Activated naive CD4-positive, alpha-beta T cell treated with anti-CD3 and anti-CD28 coated beads, Interleukin-2, amount 50 U/mL, for 16 hours (primary cell): ENCODE data around the gene TFF2.

ENCODE experiments used
- DNase-seq: peaks from one replicate; pipeline ENCODE4 v3.0.0-alpha.2; 2020

TFF2 gene

DNA sequence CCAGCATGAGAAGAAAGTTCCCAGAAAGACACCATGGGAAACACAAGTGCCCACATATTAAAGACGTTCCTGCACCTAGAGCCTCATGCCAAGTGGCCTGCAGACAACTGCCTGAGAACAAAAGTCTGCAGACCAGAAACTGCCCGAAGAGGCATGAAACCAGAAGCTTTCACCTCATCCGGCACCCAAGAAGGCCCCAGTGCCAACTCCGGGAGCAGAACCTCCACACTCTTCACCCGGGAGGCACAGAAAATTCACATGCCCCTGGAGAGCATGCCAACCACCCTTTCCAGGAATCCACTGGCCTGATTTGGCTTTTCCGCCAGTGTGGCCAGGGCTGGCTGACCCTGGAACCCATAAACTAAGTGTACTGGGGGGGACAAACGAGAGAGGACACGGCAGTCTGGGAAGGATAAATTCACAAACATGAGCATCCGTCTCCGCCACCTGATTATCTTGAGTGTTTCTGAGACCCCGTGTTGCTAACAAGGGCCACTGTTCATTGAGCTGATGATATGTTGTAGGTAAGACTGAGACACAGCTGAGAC, 6.8 kb downstream of the TFF2 start:
- no peak for DNase-seq

DNA sequence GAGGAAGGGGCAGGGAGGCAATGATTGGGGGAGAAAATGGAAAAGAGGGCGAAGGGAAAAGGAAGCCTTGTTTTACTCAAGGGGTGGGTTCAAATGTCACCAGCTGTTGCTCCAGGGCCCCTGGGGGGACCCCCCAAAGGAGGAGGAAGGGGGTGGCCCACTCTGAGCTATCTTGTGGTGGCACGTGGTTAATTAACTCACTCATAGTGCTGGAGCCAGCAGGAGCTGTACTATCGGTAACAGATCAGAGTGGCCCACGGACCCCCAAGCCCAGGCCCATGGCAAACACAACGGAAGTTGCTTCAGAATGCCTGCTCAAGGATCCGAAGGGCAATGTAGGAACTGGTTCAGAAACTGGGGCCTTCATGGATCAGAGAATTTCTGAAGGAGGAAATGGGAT, 7.2 kb downstream of the TFF2 start:
- DNase-seq = no peak

DNA sequence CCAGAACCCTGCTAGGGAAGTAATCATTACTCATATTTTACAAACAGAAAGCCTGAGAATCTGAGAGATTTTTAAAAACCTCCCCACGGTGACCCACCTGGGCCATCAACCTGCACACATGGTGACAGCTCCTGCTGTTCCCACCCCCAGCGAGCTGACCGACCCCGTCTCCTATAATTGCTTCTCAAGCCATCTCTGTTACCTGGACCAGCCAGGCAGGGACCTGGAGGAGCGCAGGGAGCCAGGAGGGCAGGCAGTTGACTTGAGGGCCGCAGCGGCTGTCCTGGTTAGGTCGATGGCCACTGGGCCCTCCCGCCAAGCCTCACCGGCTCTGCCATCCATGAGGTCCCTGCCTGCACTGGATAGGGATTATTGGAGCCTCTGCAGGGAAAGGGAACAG, 7.7 kb downstream of the TFF2 start:
- no peak for DNase-seq

DNA sequence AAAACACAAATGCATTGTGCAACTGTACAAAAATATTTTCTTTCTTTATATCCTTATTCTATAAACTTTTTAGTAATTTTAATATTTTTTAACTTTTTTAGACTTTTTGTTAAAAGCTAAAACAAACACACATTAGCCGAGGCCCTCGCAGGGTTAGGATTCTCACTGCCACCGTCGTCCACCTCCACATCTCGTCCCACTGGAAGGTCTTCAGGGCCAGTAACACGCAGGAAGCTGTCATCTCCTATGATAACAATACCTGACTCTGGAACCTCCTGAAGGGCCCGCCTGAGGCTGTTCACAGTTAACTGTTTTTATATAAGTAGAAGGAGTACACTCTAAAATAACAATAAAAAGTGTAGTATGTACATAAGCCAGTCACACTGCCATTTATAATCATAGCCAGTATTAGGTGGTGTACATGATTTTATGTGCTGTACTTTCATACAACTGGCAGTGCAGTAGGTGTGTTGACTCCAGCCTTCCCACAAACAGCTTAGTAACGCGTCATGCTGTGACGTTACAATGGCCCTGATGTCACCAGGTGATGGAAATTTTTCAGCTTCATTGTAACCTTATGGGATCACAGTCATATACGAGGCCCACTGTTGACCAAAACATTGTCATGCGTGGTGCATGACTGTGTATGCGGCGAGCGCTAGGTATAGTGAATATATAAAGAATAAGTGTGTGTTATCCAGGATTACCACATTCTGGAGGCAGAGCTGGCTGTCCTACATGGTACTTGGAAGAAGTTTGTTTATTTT, 8.8 kb downstream of the TFF2 start:
- DNase-seq = no peak

DNA sequence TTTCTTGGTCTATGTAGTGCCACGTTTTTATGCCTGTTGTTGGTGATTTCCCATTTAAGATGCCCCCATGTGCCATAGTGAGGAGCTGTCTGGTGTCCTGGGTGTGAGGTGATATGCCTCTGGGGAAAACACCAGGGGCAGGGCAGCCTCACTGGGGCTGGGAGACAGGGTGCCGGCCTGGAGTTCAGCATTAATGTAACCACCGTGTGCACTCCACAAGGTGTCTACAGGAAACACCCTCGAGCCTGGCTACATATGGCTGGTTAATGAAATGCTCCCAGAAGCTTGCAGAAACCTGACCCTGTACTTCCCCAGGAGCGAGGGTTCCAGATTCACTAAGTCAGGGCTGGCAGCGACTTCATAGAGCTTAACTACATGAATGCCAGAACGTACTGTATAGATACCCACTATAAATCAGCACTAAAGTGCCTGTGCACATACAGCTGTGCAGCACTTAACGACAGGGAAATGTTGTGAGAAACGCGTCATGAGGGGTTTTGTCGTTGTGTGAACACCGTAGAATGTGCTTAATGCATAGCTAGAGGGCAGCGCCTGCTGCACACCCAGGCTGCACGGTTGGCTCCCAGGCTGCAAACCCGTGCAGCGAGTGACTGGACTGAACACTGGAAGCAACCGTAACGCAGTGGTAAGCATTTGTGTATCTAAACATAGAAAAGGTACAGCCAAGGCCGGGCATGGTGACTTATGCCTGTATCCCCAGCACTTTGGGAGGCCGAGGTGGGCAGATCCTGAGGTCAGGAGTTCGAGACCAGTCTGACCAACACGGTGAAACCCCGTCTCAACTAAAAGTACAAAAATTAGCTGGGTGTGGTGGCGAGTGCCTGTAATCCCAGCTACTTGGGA, 10.4 kb downstream of the TFF2 start:
- DNase-seq = no peak

DNA sequence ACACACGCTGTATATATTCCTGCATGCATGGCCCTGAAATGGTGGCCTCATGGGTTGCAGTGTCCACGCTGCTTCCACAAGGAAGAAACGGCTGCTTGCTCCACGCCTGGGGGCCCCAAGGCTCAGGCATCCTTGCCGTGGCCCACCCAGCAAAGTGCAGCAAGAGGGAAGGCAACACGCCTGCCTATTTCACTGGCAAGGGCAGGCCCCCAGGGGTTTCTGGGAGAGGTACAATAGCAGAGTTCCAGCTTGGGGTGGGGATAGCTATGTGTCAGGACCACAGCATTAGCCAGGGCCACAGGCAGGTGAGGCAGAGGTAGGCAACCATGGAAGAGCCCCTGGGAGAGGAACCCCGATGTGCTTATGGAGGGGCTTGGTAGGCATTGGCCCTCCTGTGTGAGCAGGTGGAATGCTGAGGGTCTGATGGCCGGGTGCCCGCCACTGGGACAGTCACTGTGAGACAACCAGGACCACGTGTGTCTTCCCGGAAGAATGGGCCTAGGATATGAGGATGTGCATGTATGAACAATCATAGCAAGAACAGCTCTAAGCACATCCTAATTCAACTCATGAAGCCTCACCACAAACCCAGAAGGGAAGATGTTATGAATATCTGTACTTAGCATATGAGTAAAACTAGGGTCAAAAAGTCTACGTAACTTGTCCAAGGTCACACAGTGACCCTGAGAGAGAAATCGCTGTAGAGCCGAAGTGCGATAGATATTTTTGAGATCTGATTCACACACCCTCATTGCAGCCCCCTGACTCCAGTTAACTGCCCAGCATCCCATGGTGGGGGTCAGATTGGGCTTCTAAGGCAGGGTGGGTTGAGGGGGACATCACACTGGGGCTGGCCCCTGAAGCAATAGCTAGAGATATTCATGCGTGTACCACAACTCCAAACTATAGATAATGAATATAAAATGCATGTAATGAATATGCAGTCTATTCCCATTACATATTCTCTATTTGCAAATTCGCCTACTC, 11.8 kb downstream of the TFF2 start:
- no peak for DNase-seq

DNA sequence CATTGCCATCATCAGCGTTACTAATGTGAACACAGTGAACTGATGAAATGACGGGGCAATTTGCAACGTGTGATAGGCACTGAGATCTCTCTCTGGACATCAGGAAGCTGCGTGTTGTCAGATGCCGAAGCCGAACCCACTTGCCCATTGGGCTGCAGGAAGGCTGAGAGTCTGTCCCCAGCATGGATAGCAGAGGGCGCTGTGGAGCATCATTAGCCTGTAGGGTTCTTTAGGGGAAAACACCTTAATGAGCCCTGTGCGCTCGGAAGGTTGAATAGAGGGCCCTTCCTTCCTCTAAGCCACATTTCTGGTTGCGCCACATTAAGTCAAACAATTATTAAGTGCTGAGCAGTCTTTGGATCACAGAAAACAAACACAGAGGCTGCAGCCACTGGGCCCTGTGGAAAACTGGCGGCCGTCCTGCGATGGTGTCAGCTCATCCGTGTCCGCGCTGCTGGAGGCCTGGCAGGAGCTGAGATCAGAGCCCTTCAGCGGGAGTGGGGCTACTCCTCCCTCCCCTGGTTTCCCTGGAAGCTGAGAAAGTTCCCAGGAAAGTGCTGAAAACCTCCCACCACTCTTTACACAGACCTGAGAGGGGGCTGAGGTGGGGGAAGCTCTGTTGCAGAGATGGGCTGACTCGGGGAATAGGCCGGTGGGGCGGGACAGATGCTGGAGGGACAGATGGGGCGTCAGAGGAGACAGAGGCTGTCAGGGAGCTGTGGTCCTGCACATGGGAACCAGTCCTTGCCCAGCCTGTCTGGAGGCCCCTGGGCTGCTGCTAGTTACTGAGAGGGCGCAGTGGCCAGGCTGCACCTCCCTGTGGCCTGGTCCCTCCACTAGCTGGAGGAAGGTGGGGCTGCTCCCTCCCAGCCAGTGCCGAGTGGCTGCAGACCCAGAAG, 12.7 kb downstream of the TFF2 start:
- DNase-seq = peak; percentile 86

DNA sequence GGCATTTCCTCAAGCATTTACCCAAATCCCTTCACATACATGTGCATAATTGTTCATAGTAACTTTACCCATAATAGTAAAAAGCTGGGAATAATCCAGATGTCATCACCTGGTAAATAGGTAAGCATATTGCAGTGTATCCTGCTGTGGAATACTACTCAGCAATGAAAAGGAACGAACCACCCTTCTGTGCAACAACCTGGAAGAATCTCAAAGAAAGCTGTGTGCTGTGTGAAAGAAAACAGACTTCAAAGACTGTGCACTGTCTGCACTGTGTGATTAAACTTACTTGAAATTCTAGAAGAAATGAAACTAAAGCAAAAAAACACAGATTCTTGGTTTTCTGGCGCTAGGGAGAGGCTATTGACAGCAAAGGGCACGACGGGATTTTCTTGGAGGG, 13.5 kb downstream of the TFF2 start:
- no peak for DNase-seq

DNA sequence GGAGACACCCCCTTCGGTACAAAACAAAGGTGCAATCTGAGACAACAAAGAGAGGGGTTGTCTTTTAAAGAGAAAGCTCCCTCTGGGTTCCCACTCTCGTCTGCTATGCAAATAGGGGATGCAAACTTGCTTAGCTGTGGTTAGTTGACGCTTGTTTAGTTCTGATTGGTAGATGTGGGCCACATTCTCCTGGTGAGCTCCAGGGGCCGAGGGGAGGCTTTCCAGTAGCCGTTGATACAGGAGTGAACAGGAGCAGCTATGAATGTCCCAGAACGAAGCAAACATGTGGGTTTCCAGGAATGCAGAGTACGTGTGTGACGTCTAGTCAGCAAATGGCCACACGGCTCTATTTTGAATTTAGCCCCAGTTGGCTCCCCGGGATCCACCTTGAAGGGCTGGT, 14.7 kb downstream of the TFF2 start:
- DNase-seq = no peak

DNA sequence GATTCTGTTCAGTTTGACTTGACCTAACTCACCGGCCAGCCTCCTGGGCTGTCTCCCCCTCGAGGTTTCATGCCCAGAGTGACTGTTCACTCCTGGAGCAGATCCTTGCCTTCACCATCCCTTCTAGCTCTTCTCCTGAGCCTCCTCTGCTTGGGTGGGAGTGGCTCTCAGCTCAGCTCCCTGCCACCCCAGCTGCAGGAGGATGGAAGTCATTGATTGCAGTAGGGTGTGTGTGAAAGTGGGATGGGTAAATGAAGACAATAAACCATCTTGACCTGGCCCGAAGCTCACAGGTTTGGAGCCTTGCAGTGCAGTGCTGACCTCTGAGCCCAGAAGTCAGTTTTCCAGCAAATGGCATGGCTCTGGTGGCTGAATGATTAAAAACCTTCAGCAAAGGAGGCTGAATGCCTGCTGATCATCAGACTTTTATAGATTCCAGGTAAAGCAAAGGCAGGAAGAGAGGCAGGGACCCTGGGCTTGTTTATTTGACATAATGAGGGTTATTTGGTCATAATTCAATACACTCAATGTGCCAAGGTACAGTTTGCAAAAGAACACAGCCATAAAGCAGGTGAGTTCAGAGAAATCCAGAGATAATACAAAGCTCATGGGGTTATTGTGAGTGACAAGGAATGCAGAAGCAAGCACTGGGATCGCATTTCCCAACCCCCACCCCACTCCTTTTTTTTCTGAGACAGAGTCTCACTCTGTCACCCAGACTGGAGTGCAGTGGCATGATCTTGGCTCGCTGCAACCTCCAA, 18.1 kb downstream of the TFF2 start:
- no peak for DNase-seq

DNA sequence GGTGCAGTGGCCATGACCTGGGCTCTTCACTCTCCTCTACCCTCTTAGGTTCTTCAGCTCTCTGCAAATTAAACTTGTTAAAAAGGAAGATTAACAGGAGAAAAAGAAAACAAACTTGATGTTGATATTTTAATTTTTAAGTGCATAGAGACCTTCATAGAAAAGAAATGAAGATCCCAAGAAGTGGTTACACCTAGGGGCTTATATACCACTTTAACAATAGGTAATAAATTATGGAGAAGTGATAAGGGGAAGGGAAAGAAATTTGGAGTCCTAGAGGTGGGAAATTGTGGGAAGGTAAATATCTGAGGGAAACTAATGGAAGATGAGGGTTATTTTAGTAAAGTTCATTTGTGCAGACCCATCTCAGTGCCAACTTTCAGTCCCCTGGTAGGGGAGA, 19.1 kb downstream of the TFF2 start:
- no peak for DNase-seq

DNA sequence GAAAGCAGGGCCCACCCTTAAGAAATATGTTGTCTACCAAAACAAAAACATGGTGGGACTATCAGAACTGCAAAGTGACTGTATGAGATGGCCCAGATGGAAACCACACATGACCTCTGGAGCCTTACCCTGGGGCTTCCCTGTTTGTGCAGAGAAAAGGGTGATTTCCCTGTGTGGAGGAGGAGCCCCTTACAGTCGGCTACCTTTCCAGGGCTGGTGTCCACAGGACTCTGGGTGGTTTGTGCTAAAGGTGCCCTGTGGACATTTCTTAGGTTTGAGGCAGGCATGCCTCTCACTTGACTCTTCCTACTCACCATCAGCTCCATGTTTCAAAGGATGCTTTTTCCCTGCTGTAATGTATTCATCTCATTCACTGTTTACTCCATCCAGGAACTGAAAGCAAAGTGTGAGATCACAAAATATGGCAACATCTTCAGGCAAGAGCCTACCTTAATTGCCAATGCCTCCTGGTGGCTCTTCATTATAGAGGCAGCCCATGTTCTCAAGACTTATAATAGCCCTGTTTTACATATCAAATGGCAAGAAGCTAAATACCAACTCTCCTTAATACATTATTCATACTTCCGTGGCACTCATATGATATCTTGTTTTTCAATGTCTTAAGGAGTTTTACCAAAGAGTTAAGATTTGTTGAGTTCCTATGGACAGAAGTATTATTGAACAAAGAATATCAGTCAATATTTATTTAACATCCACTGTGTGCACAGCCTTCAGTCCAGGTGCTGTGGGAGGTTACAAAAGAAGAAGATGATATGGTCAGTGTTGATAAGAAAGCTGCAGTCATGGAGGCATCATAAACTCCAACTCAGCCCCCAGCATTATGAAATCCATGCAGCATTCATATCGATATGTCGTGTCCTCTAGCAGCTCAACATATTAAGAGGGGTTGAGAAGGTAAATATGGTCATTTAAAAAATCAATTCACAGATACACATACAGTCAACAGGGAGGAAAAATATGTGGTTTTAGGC, 20.1 kb downstream of the TFF2 start:
- no peak for DNase-seq

DNA sequence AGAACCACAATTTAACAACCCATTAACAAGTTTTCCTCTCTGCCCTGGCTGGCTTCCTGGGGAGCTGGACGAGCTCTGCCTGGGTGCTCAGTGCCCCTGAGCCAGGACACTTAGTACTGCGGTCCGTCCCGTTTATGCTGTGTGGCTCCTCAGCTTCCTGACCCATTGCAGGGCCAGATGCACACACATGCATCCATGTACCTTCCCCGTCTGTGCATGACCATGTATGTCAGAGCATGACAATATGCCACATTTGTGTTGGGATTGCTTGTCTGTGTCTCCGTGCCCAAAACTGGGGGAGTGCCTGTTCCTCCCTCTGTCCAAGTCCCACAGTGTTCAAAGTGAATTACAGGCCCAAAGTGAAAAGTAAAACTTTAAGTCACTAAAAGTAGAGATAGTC, 25.9 kb downstream of the TFF2 start:
- no peak for DNase-seq

DNA sequence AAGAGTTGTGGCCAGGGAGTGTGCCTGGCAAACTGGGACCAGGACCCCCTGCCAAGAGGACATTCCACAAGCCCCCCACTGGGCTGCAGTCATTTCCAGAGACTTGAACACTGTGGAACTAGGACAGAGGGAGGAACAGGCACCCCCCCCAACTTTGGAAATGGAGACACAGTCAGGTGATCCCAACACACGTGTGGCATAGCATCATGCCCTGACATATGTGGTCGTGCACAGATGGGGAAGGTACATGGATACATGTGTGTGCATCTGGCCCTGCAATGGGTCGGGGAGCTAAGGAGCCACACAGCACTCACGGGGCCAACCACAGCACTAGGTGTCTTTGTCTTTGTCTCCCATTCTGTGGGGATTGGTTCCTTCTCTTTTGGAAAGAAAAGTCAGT, 28.9 kb downstream of the TFF2 start:
- no peak for DNase-seq

DNA sequence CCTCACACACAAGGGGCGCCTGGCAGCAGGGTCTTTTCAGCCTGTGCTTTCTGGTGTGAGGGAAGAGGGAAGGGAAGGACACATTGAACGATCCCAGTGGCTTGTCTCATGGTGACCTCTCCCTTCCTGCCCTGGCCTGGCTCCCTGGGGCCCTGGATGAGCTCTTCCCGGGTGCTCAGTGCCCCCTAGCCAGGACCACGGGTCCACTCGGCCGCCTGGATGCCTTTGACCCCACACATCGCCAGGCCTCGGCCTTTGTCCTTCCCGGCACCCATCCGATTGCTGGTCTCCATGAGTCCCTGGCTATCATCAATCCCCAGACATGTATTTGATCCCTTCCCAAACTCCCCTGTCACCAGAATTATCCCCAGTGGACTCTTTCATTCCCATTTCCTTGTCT, 29.6 kb downstream of the TFF2 start:
- DNase-seq = no peak

DNA sequence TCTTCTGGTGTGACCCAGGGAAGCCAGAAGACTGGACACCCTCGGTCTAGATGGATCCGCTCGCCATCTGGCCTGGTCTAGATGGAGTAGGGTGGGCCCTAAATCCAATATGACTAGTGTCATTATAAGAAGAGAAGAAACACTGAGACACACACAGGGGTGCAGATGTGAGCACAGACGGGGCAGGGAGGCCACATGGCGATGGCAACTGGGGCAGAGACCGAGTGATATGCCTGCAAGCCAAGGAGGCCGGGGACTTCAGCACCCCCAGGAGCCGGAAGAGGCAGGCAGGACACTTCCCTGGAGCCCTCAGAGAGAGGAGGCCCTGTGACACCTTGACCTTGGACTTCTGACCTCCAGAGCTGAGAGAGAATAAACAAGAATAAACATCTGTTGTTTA, 30.0 kb downstream of the TFF2 start:
- no peak for DNase-seq

DNA sequence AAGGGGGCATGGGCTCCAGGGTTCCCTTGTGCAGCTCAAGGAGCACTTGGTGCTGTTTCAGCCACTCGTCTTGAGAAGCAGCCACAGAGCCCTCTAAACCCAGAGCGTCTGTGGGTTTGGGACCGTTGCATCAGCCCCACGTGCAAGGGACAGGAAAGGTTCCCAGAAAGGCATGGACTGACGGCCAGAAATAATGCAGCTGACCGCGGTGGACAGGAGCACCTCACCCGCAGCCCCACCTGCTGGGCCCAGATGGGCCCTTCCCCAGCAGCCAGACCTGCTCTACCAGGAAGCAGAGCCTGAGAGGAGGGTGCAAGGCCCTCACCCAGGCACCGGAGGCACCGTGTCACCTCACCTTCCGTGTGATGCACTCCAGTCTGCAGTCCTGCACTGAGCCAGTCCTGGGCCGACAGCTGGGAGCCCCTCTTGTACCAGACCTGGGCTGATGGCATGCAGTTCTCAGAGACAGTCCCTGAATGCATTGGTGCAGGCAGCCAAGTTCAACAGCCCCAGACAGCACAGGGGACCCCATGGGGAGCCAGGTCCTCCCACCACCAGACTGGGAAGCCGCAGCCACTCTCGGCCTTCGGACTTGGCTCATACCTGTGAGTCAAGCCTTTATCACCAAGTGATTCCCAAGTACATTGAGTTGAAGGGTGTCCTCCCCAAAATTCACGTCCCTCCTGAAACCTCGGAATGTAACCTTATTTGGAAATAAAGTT, 30.8 kb downstream of the TFF2 start:
- DNase-seq = no peak

DNA sequence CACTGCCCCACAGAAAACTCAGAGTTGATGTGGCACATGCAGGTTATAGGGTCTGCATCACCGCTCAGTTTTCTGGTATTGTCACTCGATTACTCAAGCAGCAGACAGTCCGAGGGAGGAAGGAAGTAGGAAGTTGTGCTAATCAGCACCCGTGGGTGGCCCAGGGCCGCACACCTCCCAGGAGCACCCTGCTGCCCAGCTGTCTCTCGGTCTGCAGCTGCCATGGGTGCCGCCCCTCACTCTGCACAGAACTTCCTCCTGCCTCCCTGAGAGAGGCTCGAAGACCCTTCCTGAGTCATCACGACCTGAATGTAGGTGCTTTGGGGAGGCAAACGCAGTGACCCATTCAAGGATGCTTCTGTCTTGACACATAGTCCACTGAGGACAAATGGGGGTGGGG, 31.4 kb downstream of the TFF2 start:
- no peak for DNase-seq
